Endometrial microvascular endothelial cells (primary cell): ENCODE results near the gene ERBB2. TPM values are rescaled to one million over a fixed set of nuclear protein-coding genes. Genes with fewer than 3 reads are reported as not detected.

Source experiments
- in situ Hi-C: cut with HindIII; loops from 2 replicates; pipeline ENCODE4 v1.10.0; 2017; ENCODE audit warnings: low sequenced_read_pairs, low pct_unique_long_range_greater_than_20kb; ENCODE audit errors: inconsistent ontology term
- total RNA-seq: library from RNA; depleted of rRNA; stranded (reverse); fragments of >200 nt; gene quantifications from one replicate; pipeline ENCODE4 v1.2.3, GENCODE V29; 2015; ENCODE audit errors: inconsistent ontology term

ERBB2 gene
- 35.4 TPM for total RNA-seq

DNA sequence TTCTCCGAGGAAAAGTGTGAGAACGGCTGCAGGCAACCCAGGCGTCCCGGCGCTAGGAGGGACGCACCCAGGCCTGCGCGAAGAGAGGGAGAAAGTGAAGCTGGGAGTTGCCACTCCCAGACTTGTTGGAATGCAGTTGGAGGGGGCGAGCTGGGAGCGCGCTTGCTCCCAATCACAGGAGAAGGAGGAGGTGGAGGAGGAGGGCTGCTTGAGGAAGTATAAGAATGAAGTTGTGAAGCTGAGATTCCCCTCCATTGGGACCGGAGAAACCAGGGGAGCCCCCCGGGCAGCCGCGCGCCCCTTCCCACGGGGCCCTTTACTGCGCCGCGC, at the start of gene ERBB2:
TSS of gene ERBB2 (plus strand) at position 247 of the 330 bp plus-strand sequence. CDS start 175 bp downstream, outside the sequence.
- in situ Hi-C loops, result no loop called here

- in situ Hi-C loops, result no loop called here
These were observed 49.7 kb upstream of the ERBB2 start for GRCh38 chr17:39650121-39650579.

DNA sequence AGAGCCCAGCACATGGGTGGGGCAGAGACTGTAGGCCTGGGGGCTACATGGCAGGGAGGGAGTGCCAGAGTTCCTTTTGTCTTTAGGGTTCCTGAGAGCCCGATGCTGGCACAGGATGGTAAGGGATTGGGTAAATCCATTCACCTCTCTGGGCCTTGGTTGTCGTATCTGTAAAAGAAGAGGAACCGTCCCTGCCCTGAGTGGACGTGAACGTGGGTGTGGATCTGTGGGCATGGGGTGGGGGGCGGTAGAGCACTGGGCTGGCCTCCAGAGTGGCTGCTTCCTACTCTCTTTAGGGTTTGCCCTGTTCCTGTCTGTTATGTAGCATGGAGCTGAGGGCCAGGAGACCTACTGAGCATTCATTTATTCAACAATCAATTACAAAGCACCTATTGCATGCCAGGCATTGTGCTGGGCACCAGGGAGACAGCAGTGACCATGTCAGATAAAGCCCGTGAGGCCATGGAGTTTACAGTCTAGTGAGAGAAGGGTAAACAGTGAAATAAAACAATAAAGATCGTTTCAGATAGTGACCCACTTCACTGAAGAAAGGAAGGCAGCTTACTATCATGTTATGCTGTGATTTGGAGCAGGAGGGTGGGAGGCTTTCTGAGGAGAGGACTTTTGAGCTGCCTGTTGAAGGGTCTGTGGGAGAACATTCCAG, 47.8 kb upstream of the ERBB2 start:
- in situ Hi-C loops, result no loop called here

DNA sequence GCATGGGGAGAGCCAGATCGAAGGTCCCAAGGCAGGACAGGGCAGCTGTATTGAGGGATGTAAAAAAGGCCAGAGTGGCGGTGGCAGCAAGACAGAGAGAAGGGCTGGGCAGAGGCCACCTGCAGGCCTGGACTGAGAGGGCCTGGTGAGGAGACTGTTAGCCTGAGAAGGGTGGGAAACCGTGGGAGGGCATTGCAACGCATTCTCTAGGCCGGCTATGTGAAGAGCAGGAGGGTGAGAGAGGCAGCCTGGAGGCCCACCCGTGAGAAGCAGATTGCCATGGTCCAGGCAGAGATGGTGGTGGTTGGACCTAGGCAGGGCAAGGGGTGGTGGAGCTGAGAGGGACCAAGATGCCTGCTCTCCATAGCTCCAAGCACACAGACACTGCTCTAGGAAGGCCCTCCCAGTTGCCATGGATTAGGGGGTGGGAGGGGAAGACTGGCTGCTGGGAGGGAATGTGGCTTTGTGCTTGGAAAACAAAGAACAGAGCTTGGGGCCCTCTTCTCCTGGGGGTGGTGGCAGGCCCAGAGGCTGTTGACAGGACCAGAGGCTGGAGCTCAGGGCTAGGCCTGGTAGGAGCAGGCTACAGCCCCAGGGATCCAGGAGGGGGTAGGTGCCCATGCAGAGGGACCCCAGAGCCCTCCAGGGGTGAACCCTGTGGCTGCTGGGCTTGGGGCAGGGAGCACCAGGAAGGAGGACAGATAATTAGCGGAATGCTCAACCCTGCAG, 47.1 kb upstream of the ERBB2 start:
- in situ Hi-C loops, result no loop called here

DNA sequence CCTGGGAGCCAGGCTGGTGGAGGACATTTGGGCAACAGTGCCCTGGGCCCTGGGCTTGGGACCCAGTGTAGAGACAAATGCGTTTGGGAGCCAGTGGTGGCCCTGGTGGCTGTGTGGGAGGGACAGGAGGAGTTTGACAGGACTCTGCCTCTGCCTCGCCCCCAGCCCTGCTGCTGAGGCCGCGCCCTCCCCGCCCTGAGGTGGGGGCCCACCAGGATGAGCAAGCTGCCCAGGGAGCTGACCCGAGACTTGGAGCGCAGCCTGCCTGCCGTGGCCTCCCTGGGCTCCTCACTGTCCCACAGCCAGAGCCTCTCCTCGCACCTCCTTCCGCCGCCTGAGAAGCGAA, 46.6 kb upstream of the ERBB2 start:
- in situ Hi-C loops, result no loop called here

DNA sequence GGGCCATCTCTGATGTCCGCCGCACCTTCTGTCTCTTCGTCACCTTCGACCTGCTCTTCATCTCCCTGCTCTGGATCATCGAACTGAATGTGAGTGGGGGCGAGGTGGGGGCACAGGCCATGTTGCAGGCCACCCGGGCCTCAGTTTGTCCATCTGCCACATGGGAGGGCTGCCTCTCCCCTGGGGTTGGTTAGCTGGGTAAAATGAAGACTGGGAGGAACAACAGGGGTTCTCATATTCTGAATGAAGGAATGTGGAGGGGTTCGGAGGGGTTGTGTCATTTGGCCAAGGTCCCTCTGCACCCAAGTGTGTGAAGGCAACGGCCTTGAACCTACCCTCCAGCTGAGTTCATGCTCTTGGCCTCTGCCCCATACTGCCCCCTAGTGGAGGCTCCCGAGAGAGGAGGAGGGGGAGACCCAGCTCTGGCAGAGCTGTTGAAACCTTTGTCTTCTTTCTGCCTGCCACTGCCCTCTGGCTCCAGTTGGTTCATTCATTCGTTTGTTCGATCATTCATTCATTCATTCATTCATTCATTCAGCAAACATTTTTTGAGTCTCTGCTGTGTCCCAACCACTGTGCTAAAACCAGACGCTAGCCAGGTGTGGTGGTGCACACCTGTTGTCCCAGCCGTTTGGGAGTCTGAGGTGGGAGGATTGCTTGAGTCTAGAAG, 46.1 kb upstream of the ERBB2 start:
- in situ Hi-C loops, result no loop called here

- in situ Hi-C loops, result no loop called here
These were observed 44.8 kb upstream of the ERBB2 start for GRCh38 chr17:39655105-39655504.

DNA sequence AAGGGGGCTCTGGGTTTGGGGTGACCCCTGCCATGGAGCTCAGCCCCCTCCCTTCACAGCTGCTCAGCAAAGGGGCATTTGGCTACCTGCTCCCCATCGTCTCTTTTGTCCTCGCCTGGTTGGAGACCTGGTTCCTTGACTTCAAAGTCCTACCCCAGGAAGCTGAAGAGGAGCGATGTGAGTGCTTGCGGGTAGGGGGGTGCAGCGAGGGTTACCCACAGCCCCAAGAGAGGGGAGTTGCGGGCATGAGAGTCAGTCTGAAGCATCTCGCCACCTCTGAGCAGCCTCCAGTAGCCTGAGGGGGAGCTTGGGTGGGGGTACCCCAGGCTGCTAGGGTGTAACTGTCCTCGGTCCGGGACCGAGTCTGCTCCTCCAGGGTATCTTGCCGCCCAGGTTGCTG, 41.5 kb upstream of the ERBB2 start:
- in situ Hi-C loops, result no loop called here

GRCh38 chr17:39658760-39659159, 41.1 kb upstream of the ERBB2 start:
- in situ Hi-C loops, result no loop called here

GRCh38 chr17:39659279-39660010, 40.4 kb upstream of the ERBB2 start:
- in situ Hi-C loops, result no loop called here

- in situ Hi-C loops, result no loop called here
These were observed 39.9 kb upstream of the ERBB2 start for GRCh38 chr17:39660011-39660360.

GRCh38 chr17:39660397-39661385, 39.2 kb upstream of the ERBB2 start:
- in situ Hi-C loops, result no loop called here

- in situ Hi-C loops, result no loop called here
These were observed 37.9 kb upstream of the ERBB2 start for GRCh38 chr17:39661744-39662541.

- in situ Hi-C loops, result no loop called here
These were observed 37.1 kb upstream of the ERBB2 start for GRCh38 chr17:39662551-39663339.

DNA sequence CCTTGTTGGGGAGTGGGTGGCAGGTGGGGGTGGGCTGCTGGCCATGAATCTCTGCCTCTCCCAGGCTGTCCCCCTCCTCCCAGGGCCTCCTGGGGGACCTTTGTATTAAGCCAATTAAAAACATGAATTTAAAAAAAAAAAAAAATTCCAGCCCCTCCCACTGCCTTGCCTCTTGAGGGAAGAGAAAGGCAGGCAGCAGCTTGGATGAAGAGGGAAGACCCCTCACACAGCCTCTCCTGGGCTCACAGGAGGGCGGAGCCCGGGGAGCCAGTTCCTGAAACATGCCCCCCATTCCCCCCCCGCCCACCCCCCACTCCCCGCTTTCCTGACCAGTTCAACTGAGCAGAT, 36.5 kb upstream of the ERBB2 start:
- in situ Hi-C loops, result no loop called here

- in situ Hi-C loops, result no loop called here
These were observed 35.9 kb upstream of the ERBB2 start for GRCh38 chr17:39663688-39664580.
